Measurements from ENCODE around the gene GLG1.
"Not testable (repeated sequence)": the region's sequence is repeated elsewhere in the genome, so short reads cannot be mapped to it uniquely, and the experiment has no call there.

DNA sequence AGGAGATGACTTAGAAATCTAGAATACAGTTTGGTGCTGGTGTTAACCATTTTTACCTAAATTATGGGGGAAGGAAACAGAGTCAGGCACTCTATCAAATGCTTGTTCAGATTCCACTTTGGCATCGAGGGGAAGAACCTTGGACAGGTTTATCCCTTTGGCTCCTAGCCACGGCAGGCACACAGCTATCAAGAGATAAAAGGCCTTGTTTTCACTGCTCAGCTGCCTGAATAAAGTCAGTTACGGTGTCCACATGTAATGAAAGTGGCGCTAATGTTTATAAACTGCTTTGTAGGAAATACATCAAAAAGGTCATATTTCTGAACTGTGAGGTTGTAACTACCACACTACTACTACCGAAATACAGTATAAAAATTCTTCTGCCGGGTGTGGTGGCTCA is 66.3 kb downstream of the GLG1 start:
- TF ChIP-seq, protein P1, sequence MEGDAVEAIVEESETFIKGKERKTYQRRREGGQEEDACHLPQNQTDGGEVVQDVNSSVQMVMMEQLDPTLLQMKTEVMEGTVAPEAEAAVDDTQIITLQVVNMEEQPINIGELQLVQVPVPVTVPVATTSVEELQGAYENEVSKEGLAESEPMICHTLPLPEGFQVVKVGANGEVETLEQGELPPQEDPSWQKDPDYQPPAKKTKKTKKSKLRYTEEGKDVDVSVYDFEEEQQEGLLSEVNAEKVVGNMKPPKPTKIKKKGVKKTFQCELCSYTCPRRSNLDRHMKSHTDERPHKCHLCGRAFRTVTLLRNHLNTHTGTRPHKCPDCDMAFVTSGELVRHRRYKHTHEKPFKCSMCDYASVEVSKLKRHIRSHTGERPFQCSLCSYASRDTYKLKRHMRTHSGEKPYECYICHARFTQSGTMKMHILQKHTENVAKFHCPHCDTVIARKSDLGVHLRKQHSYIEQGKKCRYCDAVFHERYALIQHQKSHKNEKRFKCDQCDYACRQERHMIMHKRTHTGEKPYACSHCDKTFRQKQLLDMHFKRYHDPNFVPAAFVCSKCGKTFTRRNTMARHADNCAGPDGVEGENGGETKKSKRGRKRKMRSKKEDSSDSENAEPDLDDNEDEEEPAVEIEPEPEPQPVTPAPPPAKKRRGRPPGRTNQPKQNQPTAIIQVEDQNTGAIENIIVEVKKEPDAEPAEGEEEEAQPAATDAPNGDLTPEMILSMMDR (conservative IDR thresholded peaks at IDR 0.05; ENCODE audit: low read depth, low read length) = not testable (repeated sequence)
- TF ChIP-seq EZH2 (IDR thresholded peaks at IDR 0.05; ENCODE audit: borderline replicate concordance, low read depth, low read length, poor library complexity, severe bottlenecking) = not testable (repeated sequence)

Data from A673 (cell line).